ENCODE results near the gene CTNNAL1. TPM values are rescaled to one million over a fixed set of nuclear protein-coding genes. Genes with fewer than 3 reads are reported as not detected.
"Not testable (repeated sequence)": the region's sequence is repeated elsewhere in the genome, so short reads cannot be mapped to it uniquely, and the experiment has no call there.

Gene CTNNAL1
- total RNA-seq, 1 donor from 2014 or later: 8.8 TPM

DNA sequence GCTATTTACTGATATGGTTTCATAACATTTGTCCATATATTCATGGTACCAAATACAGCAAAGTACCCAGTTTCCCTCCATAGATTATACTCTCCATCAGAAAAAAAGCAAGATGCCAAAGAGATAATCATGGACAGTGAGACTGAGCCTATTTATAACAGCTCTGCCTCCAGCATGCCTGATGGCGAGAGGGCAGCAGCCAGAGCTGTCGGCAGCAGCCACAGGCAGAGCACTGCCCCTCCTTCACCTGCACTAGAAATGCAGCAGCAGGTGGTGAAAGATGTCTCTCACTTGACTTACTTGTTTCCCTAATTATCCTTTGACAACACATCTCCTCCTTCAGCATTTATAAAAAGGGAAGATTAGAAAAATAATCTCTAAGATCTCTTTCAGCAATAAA lies 32.4 kb downstream of the CTNNAL1 start:
- no peak for ATAC-seq

DNA sequence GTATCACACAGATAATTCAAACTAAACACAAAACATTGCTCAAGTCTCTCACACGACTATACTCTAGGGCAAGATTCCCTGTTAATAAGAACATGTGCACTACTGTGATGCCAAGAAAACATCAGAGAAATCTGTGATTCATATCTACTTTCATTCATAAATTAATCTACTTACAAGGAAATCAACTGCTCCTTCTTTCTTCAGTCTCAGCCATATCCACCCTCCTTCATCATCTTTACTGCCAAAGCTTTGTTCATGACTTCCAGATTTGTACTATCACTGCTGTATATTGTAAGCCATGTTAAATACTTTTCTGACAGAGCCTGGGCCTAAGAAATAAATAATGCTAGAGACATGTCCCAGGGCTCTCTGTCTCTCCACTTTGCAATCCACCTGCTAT lies 35.1 kb downstream of the CTNNAL1 start:
- ATAC-seq: peak; percentile 88

DNA sequence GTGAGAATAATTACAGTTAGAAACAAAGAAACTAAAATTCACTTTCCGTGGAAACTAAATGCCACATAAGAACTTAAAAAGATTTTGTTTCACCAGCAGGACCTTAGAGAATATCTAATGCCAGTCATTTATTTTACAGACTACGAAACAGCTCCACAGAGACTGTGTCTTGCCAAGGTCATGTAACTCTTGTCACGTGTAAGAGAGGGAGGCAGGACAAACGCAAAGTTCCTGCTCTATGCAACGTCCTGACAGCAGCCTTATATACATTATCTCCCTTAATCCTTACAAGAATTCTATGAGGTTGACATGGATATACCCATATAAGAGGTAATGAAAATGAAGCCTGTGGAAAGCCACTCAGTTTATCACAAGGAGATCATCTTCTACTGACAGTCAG lies 39.4 kb downstream of the CTNNAL1 start:
- no peak for ATAC-seq

DNA sequence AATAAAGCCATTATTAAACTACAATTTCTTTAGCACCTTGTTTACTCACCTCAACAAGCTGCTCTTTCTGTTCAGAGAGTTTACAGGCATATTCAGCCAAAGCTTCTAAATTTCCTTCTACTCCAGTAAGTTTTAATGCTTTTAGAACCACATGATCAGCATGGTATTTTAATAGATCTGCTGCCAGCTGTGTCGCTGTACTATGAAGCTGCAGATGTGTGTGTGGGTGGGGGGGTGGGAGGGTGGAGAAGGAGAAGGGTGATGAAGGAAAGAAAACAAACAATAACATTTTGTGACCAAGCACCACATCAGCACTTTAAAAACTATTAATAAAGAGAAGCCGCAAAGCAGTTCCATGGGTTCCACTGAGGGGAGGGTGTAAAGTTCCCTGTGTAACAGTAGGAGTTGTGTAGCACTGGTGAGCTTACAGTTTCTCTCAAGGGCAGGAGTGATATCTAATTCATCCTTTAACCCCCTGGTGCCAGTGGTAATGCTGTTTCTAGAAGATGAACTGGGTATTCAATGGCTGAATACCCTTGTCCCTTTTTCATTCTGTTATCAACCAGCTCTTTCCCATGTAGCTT lies 40.6 kb downstream of the CTNNAL1 start:
- ATAC-seq: no peak

DNA sequence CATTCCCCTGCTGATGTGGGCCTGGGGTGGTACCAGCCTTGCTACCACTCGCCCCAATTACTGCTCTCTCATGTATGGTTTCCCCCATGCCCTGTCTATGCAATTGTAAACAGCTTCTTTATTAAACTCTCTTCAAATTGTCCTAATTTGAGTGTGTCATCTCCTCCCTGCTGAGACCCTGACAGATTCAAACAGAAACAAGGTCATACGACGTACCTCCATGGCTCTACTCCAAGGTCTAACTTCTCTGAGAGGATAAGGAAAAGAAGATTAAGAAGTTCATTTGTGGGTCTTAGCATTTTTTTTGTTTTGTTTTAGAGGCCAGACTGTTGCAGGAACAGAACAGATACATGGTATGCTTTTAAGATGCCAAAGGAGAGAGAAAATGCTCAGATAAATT lies 41.1 kb downstream of the CTNNAL1 start:
- ATAC-seq: no peak

DNA sequence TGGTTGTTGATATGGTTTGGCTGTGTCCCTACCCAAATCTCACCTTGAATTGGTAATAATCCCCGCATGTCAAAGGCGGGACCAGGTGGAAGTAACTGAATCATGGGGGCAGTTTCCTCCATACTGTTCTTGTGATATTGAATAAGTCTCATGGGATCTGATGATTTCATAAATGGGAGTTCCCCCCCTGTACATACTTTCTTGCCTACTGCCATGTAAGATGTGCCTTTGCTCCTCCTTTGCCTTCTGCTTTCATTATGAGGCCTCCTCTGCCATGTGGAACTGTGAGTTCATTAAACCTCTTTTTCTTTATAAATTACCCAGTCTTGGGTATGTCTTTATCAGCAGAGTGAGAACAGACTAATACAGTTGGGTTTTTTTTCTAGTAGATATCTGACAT lies 41.9 kb downstream of the CTNNAL1 start:
- ATAC-seq: not testable (repeated sequence)

DNA sequence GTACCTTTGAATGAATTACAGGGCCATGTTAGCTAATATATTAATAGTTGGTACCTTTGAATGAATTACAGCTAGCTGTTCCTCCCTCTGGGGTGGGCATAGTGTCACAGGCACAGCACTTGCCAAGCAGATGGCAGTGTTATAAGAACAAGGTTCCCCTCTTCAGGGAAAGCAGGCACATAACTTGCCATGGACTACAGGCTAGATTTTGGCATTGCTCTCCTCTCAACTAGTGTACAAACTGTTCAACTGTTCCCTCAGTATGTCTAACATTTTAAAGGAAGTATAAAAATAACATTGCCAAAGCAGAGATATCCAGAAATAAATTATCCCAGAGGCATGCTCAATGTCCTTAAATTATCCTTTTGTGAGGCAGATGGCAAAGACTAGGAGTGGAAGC lies 45.4 kb downstream of the CTNNAL1 start:
- no peak for ATAC-seq

DNA sequence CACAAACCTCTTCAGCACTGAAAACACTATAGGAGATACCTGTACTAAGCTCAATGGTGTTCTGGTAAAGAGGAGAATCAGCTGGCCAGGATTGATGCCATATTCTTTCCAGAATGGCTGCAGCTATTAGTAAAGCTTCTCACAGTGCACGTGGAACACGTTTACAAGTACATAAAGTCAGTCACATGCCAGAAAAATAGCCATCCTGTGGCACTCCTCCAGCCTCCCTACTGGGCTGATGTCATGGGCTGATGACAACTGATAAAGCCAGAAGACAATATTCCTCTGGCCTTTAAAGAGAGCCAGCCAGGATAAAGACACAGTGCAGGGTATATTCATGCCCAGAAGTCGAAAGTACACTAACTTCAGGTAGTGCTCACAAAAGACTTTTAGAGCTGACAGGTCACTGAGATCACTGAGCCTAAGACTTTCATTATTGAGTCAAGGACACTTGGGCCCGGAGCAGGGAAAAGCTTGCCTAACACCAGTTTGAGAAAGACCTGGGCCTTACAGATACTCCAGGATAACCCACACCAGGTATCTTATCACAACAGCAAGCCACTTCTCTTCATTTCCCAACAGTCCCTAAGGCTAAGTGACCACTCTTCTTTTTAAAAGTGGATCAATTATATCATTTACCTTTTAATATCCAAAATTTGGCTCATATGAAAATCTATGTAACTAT lies 49.7 kb downstream of the CTNNAL1 start:
- ATAC-seq: no peak

DNA sequence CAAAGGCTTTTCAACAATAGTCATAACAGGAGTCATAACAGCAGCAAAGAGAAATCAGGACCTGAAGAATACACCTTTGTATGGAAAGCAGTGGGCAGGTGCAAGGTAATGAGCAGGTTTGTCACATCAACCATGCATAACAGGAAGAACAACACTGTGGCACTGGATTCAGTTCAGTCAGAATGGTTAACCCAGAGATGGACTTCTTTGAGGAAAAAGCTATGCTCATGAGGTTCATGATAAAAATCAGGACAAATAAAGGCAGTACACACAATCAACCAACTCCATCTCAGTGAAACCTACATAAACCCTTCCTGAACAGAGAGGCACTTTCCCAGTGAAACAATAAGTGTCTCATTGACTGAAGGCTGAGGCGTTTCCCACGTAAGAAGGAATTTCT lies 52.1 kb downstream of the CTNNAL1 start:
- ATAC-seq: no peak

DNA sequence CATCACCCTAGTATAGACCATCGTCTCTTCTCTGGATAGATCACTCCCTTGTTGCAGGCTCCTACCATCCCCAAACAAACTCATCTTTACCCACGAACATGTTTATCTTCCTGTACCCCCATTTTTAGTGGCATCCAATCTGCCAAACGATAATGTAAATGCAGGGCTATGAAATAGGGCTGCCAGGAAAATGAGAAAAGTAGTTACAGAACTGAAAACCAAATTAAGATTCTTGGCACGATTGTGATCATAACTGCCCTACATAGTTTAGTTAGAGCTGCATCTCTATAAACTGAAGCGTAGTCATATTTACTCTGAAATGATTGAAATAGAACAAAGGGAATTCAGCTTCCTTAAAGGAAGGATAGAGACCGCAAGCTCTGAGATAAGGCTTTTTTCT lies 53.0 kb downstream of the CTNNAL1 start:
- ATAC-seq: no peak

DNA sequence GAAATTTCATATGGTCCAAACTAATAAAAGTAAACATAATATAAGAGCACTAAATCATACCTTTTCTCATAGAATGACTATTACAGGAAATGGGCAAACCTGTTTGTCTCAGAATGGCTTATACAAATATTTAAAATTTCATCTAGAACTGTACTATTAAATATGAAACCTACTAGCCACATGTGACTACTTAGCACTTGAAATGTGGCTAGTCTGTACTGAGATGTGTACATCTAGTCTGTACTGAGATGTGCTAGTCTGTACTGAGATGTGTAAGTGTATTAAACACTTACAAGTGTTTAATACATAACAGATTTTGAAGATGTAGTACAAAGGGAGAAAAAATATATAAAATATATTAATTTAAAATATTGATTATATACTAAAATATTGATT lies 56.7 kb downstream of the CTNNAL1 start:
- no peak for ATAC-seq

DNA sequence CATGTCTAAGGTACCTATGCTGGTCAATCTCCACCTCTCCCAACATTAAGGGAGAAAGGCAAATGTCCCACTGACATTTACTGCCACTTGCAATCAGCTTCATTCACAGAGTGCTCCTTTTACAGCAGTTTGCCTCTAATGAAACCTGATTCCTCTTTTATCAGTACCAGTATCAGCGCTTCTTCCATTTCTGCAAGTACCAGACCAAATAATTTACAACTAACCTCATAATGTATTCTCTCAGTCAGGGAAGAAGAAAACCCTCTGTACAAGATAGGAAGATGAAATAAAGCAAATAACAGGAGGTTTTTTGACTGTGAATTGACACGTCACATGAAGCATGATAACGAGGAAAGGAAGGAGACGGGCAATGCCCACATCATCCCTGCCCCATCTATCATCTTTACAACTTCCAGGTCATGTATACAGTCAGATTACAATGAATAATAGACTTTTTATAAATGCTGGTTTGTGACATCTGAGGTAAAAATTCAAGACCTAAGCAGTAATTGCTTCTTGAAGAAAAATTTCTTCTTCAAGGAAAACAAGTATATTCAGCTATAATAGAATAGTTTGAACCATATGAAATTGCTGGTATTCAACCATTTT lies 57.2 kb downstream of the CTNNAL1 start:
- ATAC-seq: no peak

DNA sequence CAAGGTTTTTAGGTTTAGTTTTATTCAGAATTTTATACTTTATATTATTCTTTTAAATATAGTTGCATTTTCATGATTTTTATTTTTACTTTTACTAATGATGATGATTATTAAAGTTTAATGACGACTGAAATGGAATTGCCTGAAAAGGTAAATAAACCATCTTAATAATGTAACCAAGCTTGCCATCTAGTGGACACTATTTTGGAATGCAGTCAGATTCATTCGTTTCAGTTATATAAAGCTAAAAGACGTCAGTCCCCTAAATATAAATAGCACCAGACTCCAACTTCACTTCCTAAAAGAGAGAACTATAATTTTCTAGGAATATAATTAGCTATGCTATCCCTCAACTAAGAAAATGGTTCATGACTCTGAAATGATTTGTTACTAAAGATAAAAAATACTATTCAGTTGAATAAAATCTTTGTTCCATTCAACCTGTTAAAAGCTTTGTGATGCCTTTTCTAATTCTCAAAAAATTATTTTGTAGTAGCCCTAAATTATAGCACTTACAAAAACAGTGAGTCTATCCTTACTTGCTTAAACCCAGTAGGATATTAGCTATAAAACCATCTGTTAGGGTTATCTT lies 59.2 kb downstream of the CTNNAL1 start:
- ATAC-seq: no peak

DNA sequence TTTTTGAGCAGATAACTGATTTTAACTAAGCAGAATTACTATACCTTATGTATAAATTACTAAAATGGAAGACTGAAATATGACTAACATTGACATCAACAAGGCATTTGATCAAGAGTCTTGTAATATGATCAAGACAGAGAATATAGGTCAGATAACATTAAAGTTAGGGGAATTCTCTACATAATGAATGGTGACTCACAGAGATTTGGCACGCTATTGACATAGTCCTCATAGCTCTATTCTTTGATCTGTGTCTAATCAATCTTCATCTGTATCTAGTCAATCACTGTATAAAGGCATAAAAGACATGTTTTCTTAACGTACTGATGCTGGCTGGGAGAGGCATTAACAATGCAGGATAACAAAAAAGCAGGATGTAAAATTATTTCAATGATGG lies 61.7 kb downstream of the CTNNAL1 start:
- ATAC-seq: no peak

DNA sequence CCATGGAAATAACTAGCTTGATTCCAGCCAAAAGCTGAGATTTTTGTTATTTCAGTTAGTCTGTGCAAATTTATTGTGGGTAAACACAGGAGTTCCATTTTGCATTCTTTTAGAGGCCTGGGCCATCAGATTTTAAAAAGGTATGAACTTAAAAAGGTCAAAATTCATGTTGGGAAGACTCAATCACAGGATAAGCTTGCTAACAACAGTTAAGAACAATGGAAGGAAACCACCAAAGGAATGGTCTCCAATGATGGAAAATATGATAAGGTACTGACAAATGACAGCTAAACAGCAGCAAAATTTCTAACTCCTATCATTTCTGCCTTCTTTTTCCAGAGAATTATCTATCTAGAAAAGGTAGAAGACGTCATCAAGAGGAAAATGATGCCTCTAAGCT lies 63.1 kb downstream of the CTNNAL1 start:
- ATAC-seq: no peak

DNA sequence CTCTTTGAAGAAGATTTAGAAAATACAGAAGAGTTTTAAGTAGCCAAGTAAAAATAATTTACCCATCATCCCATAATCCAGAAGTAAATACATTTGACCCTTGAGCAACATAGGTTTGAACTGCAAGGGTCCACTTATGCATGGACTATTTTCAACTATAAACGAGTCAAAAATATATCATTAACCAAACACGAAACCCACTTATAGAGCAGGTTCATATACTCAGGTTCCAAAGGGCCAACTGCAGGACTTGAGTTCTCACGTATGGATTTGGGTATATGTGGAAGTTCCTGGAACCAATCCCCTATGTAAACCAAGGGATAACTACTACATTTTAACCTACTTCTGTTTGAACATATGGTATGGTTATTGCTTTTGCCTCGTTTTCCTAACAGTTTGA lies 73.3 kb downstream of the CTNNAL1 start:
- no peak for ATAC-seq

DNA sequence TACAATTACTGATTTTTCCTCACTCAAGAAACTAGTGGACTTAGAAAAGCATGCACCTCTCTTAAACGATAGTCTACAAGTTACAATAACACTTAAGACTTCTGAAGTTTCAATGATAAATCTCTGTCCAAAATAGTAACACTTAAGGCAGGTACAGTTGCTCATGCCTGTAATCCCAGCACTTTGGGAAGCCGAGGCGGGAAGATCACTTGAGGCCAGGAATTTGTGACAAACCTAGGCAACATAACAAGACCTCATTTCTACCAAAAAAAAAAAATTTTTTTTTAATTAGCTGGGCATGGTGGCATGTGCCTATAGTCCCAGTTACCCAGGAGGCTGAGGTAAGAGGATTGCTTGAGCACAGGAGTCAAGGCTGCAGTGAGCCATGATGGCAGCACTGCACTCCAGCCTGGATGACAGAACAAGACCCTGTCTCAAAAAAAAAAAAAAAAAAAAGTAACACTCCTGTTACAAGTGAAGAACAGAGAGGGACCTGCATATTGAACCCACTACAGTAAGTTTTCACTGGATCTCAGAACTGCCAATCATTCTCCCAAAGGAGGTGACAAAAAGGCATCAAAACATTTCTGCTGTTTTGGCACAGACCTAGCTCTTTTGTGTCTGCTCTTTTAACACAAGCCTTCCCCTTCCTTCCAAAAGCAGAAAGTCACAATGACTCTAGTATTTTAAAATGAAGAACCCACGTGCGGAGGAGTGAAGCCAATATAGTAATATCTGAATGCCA lies 75.6 kb downstream of the CTNNAL1 start:
- no peak for ATAC-seq

DNA sequence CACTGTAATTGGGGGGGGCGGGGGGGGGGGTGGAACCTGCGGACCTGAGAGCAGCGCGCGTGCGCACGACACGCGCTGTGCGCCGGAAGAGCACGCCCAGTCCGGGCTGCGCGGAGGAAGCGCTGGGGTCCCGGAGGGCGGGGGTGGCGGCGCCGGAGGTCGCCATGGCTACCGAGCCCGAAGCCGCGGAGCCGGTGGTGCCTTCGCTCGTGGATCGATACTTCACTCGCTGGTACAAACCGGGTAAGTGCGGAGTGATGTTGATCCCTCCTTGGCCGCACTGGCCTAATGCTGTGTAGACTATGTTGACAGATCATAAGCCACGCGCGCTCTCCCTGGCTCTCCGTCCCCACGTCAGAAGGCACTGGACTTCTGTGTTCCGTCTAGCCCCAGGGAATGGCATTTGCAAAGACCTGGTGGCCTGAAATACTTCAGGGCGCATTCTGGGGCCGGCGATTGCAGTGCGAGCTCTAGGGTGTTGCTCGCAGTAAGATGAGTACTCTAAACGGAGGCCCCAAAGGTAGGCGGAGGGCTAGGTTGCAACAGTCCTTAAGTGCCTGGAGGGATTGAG lies 78.9 kb downstream of the CTNNAL1 start, which contains the start of gene ABITRAM:
Gene ABITRAM (plus strand): TSS at position 78 of the 571 bp plus-strand sequence. CDS start 87 bp downstream, at position 165.
- ATAC-seq: peak; percentile 87

DNA sequence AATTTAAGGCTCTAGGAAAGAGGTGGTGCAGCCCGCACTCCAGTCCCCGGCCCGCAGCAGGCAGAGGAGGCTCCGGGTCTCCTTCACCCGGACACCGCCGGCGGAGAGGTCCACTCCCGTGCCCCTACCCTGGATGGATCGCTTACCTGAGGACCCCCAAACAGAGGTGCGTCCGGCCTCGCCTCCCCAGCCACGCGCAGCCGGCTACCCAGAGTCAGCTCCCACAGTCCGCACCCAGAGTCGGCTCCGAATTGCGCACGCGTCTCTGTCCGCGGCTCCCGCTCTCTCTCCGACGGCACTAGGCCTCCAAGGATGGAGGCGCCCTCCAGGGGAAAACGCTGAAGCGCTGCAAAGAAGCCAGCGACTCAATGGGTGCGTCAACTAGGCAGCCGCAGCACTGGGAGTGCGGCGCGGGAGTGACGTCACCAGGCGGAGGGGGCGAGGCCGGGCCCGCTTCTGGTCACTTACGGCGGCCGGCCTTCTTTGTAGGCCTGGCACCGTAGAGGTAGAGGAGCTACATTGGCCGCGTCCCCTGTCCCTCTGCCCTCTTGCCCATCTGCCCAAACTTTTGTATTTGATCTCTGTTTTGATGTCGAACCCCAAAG lies 79.5 kb downstream of the CTNNAL1 start, which contains the start of gene ELP1:
Gene ELP1 (minus strand): TSS at position 407 of the 605 bp plus-strand sequence. CDS start 2,978 bp downstream, outside the sequence.
- ATAC-seq: peak; percentile 96

DNA sequence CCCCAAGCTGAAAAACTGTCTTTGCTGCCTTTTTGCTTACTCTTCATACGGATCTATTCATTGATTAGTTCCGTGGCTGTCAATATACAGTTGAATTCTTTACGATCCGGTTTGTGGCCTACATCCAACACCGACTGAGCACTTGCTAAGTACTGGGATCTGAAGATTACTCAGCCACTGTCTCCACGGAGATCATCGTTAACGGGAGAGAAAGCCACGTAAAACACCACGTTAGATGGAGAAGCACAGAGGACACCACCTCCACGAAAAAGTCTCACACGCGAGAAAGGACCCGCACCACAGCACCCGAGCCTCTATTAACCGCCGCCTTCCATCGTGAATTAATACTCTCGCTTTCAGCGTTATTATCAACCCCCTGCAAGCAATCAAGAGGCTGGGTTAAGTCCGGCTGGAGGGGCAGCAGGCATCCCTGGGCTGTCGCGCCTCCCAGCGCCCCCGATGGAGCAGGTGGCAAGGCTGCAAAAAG lies 80.0 kb downstream of the CTNNAL1 start:
- ATAC-seq: no peak

DNA sequence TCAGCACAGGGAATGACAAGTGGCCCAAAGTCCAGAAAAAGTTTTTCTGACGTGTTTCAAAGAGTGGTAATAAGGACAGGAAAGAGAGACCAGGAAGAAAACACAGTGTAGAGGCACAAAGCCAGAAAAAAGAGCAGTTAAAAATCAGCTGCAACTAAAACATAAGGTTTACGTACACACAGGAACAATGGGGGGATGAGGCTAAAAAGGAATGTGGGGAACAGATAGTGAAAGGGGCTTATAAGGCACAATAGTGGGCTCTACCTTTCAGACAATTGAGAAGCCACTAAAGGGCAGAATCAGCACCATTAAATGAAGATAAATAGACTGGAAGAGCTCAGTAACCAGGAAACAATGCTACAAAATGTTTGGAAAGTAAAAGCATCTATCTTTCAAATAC lies 84.9 kb downstream of the CTNNAL1 start:
- ATAC-seq: no peak

DNA sequence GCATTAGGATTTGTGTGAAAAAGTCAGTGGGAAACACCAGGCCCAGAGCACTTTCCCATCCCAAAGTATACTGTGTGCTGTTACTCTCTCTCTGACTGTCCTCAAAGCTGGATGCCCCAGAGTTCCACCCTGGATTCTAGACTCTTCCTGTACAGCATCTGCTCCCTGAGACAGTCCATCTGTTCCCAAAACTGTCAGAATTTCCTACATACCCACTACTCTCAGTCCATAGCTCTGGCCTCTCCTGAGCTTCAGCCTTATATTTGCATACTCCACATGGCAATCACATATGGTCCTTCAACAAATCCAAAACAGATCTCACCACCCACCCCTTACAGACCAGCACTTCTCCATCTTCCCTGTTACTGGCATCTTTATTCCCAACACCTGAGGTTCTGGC lies 88.8 kb downstream of the CTNNAL1 start:
- no peak for ATAC-seq
